Rectal smooth muscle tissue (tissue), 1 donor: ENCODE data around the gene SLC4A8.

Source experiments
- H3K27ac ChIP-seq: one replicate; pipeline ENCODE4 v1.7.0; 2013; ENCODE audit warnings: low read depth, low read length, inconsistent platforms
- H3K27me3 ChIP-seq: one replicate; pipeline ENCODE4 v1.7.0; 2013; ENCODE audit warnings: low read length; ENCODE audit not compliant: control insufficient read depth, insufficient read depth
- H3K36me3 ChIP-seq: one replicate; pipeline ENCODE4 v1.7.0; 2013; ENCODE audit warnings: low read length; ENCODE audit not compliant: control insufficient read depth, insufficient read depth
- H3K4me1 ChIP-seq: one replicate; pipeline ENCODE4 v1.7.0; 2013; ENCODE audit warnings: low read length; ENCODE audit not compliant: control insufficient read depth, insufficient read depth
- H3K4me3 ChIP-seq: one replicate; pipeline ENCODE4 v1.7.0; 2013; ENCODE audit warnings: low read length
- H3K9ac ChIP-seq: one replicate; pipeline ENCODE4 v1.7.0; 2013; ENCODE audit warnings: low read length

SLC4A8 gene

GRCh38 chr12:51401900-51402299 is 22.7 kb upstream of the SLC4A8 start:
- Histone ChIP-seq H3K27ac (no peak overlapping the region), H3K36me3 (no peaks in the 10 kb centered on the region), H3K4me1 (no peaks in the 10 kb centered on the region), H3K4me3 (no peak overlapping the region), H3K27me3 (no peaks in the 10 kb centered on the region), H3K9ac (no peak overlapping the region)

- Histone ChIP-seq H3K36me3 (no peaks in the 10 kb centered on the region), H3K27ac (no peak overlapping the region), H3K9ac (no peak overlapping the region), H3K27me3 (no peaks in the 10 kb centered on the region), H3K4me3 (no peak overlapping the region), H3K4me1 (no peaks in the 10 kb centered on the region)
Observed at GRCh38 chr12:51403159-51403558, 21.5 kb upstream of the SLC4A8 start.

DNA sequence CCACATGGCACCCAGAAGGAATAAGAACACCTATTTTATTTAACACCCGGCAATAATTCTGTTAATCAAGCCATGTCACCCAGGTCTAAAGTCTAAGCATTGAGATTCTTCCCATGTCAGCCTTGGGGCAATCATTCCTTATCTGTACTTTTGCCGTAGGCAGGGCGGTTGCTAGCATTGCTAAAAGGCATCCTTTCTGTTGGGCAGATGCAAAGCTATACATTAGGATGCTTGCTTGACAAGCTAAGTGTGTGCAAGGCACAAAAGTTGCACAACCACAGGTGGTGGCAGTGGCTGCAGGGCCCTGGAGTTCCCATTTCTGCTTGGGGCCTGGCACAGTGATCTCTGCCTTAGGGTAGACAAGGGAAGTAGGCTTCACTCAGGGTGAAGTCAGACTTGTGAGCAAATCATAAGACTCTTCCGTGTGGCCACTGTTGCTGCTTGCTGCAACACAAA is 20.9 kb upstream of the SLC4A8 start:
- H3K27me3 ChIP-seq = no peaks in the 10 kb centered on the region
- H3K4me1 ChIP-seq = no peaks in the 10 kb centered on the region
- H3K27ac ChIP-seq = no peak overlapping the region
- no peaks in the 10 kb centered on the region for H3K36me3 ChIP-seq
- H3K9ac ChIP-seq = no peak overlapping the region
- no peak overlapping the region for H3K4me3 ChIP-seq

- Histone ChIP-seq H3K36me3 (no peaks in the 10 kb centered on the region), H3K4me1 (no peaks in the 10 kb centered on the region), H3K27me3 (no peaks in the 10 kb centered on the region), H3K4me3 (no peak overlapping the region), H3K9ac (no peak overlapping the region), H3K27ac (no peak overlapping the region)
Observed at GRCh38 chr12:51404627-51405026, 20.0 kb upstream of the SLC4A8 start.

DNA sequence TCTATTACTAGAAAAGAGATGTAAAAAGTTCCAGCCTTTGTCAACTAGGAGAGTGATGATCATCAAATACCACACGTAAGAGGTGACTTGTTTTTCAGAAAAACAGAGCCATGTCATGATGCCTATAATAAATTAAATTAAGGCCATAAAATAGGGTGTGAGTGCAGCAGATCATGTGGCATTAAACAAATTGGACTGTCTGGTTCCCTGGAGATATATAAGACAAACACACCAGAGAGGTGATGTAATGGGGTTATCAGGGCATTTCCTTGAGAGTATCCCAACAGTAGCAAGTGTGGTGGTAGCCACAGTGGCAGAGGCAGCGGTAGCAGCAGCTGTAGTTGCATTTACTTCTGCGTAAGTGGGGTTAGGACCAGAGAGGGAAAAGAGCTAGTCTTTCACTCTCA is 18.8 kb upstream of the SLC4A8 start:
- H3K9ac ChIP-seq = no peak overlapping the region
- H3K27me3 ChIP-seq = no peaks in the 10 kb centered on the region
- no peak overlapping the region for H3K4me3 ChIP-seq
- H3K27ac ChIP-seq = no peak overlapping the region
- H3K36me3 ChIP-seq = no peaks in the 10 kb centered on the region
- H3K4me1 ChIP-seq = no peaks in the 10 kb centered on the region

- no peaks in the 10 kb centered on the region for H3K4me1 ChIP-seq
- H3K27ac ChIP-seq = no peak overlapping the region
- H3K9ac ChIP-seq = no peak overlapping the region
- no peaks in the 10 kb centered on the region for H3K27me3 ChIP-seq
- no peak overlapping the region for H3K4me3 ChIP-seq
- no peaks in the 10 kb centered on the region for H3K36me3 ChIP-seq
Observed at GRCh38 chr12:51406290-51406689, 18.3 kb upstream of the SLC4A8 start.

GRCh38 chr12:51406859-51407258 is 17.8 kb upstream of the SLC4A8 start:
- Histone ChIP-seq H3K4me1 (no peaks in the 10 kb centered on the region), H3K36me3 (no peaks in the 10 kb centered on the region), H3K27ac (no peak overlapping the region), H3K9ac (no peak overlapping the region), H3K27me3 (no peaks in the 10 kb centered on the region), H3K4me3 (no peak overlapping the region)

DNA sequence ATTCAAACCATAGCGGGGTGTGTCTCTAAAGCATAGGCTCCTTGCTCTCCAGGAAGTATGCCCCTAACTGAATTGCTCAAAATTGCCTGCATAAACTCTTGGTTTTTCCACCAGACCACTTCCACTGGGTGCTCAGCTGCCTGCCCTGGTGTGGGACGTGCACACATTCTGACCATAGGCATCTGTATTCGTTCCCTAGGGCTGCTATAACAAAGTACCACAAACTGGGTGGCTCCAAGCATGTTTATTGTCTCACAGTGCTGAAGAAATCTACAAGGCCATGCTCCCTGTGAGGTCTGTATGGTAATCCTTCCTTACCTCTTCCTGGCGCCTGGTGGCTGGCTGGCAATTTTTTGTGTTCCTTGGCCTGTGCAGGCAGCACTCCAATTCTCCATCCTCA is 17.0 kb upstream of the SLC4A8 start:
- no peaks in the 10 kb centered on the region for H3K27me3 ChIP-seq
- no peaks in the 10 kb centered on the region for H3K36me3 ChIP-seq
- no peak overlapping the region for H3K4me3 ChIP-seq
- no peaks in the 10 kb centered on the region for H3K4me1 ChIP-seq
- H3K27ac ChIP-seq = no peak overlapping the region
- H3K9ac ChIP-seq = no peak overlapping the region

GRCh38 chr12:51409846-51410245 is 14.8 kb upstream of the SLC4A8 start:
- H3K36me3 ChIP-seq = no peaks in the 10 kb centered on the region
- H3K9ac ChIP-seq = no peak overlapping the region
- no peak overlapping the region for H3K27ac ChIP-seq

DNA sequence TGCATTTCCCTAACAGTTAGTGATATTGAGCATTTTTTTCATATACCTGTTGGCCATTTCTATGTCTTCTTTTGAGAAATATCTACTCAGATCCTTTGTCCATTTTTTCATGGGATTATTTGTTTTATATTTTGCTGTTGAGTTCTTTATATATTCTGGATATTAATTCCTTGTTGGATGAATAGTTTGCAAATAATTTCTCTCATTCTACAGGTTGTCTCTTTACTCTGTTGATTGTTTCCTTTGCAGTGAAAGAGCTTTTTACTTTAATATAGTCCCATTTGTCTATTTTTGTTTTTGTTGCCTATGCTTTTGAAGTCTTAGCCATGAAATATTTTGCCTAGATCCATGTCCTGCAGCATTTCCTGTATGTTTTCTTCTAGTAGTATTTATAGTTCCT is 11.5 kb upstream of the SLC4A8 start:
- no peaks in the 10 kb centered on the region for H3K27me3 ChIP-seq
- H3K4me3 ChIP-seq = no peak overlapping the region
- H3K9ac ChIP-seq = no peak overlapping the region
- H3K36me3 ChIP-seq = no peaks in the 10 kb centered on the region
- H3K27ac ChIP-seq = no peak overlapping the region
- H3K4me1 ChIP-seq = no peaks in the 10 kb centered on the region

More at GRCh38 chr12:51409846-51410245, 14.8 kb upstream of the SLC4A8 start:
- Histone ChIP-seq H3K27me3 (no peaks in the 10 kb centered on the region), H3K4me3 (no peak overlapping the region), H3K4me1 (no peaks in the 10 kb centered on the region)

GRCh38 chr12:51413791-51414190 is 10.8 kb upstream of the SLC4A8 start:
- Histone ChIP-seq H3K4me1 (no peaks in the 10 kb centered on the region), H3K4me3 (no peak overlapping the region), H3K36me3 (no peaks in the 10 kb centered on the region), H3K27ac (no peak overlapping the region), H3K9ac (no peak overlapping the region), H3K27me3 (no peaks in the 10 kb centered on the region)

GRCh38 chr12:51415931-51416330 is 8.7 kb upstream of the SLC4A8 start:
- no peaks in the 10 kb centered on the region for H3K36me3 ChIP-seq
- H3K27me3 ChIP-seq = peaks cover 4% of the 10 kb centered on the region
- no peak overlapping the region for H3K27ac ChIP-seq
- no peak overlapping the region for H3K9ac ChIP-seq
- H3K4me3 ChIP-seq = no peak overlapping the region
- no peaks in the 10 kb centered on the region for H3K4me1 ChIP-seq

DNA sequence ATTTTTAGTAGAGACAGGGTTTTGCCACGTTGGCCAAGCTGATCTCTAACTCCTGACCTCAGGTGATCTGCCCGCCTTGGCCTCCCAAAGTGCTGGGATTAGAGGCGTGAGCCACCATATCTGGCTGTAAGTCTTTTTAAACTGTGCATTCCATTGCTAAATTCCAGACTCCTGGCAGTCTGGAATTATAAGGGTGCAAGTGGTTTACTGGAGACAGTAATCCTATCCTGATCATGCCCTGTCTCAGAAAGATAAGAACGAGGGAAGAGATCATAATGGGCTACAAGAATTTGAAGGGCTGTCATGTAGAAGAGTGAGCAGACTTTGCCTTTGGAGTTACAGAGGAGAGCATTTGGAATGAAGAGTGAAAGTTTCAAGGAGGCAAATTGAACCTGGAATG is 6.8 kb upstream of the SLC4A8 start:
- Histone ChIP-seq H3K36me3 (no peaks in the 10 kb centered on the region), H3K27me3 (peaks cover 4% of the 10 kb centered on the region), H3K4me3 (no peak overlapping the region), H3K27ac (no peak overlapping the region), H3K9ac (no peak overlapping the region), H3K4me1 (no peaks in the 10 kb centered on the region)
